Neural cell (in vitro differentiated cells): ENCODE measurements around the gene SRSF2. TPM values are rescaled to one million over a fixed set of nuclear protein-coding genes. Genes with fewer than 3 reads are reported as not detected.

ENCODE experiments used
- H2AFZ ChIP-seq: fragments of 200-600, 300-800 bp; sonication (generic), shearing (Covaris generic); 2 replicates; pipeline ENCODE4 v1.6.0; 2014; ENCODE audit warnings: low read depth, mild to moderate bottlenecking, antibody characterized with exemption, low read length, moderate library complexity
- H3F3A ChIP-seq: fragments of 200-600 bp; shearing (Covaris generic); 2 replicates; pipeline ENCODE4 v1.6.1; 2016; ENCODE audit warnings: mild to moderate bottlenecking, moderate library complexity, mixed read lengths, antibody characterized with exemption, low read length; ENCODE audit not compliant: insufficient read depth, poor library complexity, severe bottlenecking
- H3K27ac ChIP-seq: fragments of 200-600, 300-800 bp; sonication (generic), shearing (Covaris generic); 2 replicates; pipeline ENCODE4 v1.5.1; 2014; ENCODE audit warnings: mild to moderate bottlenecking, low read length, moderate library complexity
- H3K27me3 ChIP-seq: fragments of 300-800, 200-600 bp; sonication (generic), shearing (Covaris generic); 2 replicates; pipeline ENCODE4 v1.6.0; 2014; ENCODE audit warnings: mild to moderate bottlenecking, low read depth, low read length, moderate library complexity; ENCODE audit not compliant: insufficient read depth
- H3K36me3 ChIP-seq: fragments of 300-800, 200-600 bp; sonication (generic), shearing (Covaris generic); 2 replicates; pipeline ENCODE4 v1.5.1; 2014; ENCODE audit warnings: mild to moderate bottlenecking, antibody characterized with exemption, low read length, moderate library complexity; ENCODE audit not compliant: insufficient read depth
- H3K4me2 ChIP-seq: fragments of 300-800, 200-600 bp; sonication (generic), shearing (Covaris generic); 2 replicates; pipeline ENCODE4 v1.6.0; 2014; ENCODE audit warnings: mild to moderate bottlenecking, low read length
- H3K4me3 ChIP-seq: fragments of 300-800, 200-600 bp; sonication (generic), shearing (Covaris generic); 2 replicates; pipeline ENCODE4 v1.5.1; 2014; ENCODE audit warnings: mild to moderate bottlenecking, low read length, moderate library complexity
- H3K79me2 ChIP-seq: fragments of 200-600 bp; shearing (Covaris generic); replicated peaks from 2 replicates; pipeline ENCODE4 v1.6.0; 2014; ENCODE audit warnings: mild to moderate bottlenecking, low read length, moderate library complexity; ENCODE audit not compliant: insufficient read depth
- H3K9ac ChIP-seq: fragments of 300-800, 200-600 bp; sonication (generic), shearing (Covaris generic); 2 replicates; pipeline ENCODE4 v1.6.1; 2016; ENCODE audit warnings: mild to moderate bottlenecking, low read length, mixed read lengths
- H3K9me2 ChIP-seq: fragments of 200-600 bp; shearing (Covaris generic); 2 replicates; pipeline ENCODE4 v1.6.1; 2016; ENCODE audit warnings: mild to moderate bottlenecking, low read length, mixed read lengths; ENCODE audit not compliant: insufficient read depth
- H3K9me3 ChIP-seq: fragments of 200-600, 300-800 bp; sonication (generic), shearing (Covaris generic); 2 replicates; pipeline ENCODE4 v1.6.1; 2016; ENCODE audit warnings: mild to moderate bottlenecking, mixed run types, low read length, moderate library complexity, mixed read lengths
- H4K20me1 ChIP-seq: fragments of 200-600 bp; shearing (Covaris generic); 2 replicates; pipeline ENCODE4 v1.6.1; 2016; ENCODE audit warnings: mild to moderate bottlenecking, mixed run types; ENCODE audit not compliant: insufficient read depth
- CTCF ChIP-seq: fragments of 450-650 bp; IDR thresholded peaks from 2 replicates; pipeline ENCODE4 v1.5.1; 2014; ENCODE audit warnings: antibody characterized with exemption, mild to moderate bottlenecking, moderate library complexity; ENCODE audit not compliant: poor library complexity, severe bottlenecking
- EP300 ChIP-seq: fragments of 450-650 bp; conservative IDR thresholded peaks from 2 replicates; pipeline ENCODE4 v1.6.1; 2014; ENCODE audit warnings: antibody characterized with exemption, mild to moderate bottlenecking, moderate library complexity; ENCODE audit not compliant: poor library complexity, severe bottlenecking
- EZH2 ChIP-seq: fragments of 200-600, 300-800 bp; shearing (Covaris generic), sonication (generic); IDR thresholded peaks from 2 replicates; pipeline ENCODE4 v1.6.1; 2014; ENCODE audit warnings: antibody characterized with exemption, low read length, borderline replicate concordance, mild to moderate bottlenecking; ENCODE audit not compliant: insufficient read depth, poor library complexity, severe bottlenecking
- MXI1 ChIP-seq: fragments of 450-650 bp; conservative IDR thresholded peaks from 2 replicates; pipeline ENCODE4 v1.6.1; 2014; ENCODE audit warnings: antibody characterized with exemption, mild to moderate bottlenecking; ENCODE audit not compliant: poor library complexity, severe bottlenecking
- POLR2AphosphoS5 ChIP-seq: IDR thresholded peaks from 2 replicates; pipeline ENCODE4 v1.6.1; 2012
- RAD21 ChIP-seq: fragments of 450-650 bp; conservative IDR thresholded peaks from 2 replicates; pipeline ENCODE4 v1.6.1; 2014; ENCODE audit warnings: antibody characterized with exemption, mild to moderate bottlenecking, moderate library complexity
- REST ChIP-seq: IDR thresholded peaks from 2 replicates; pipeline ENCODE4 v1.6.1; 2012; ENCODE audit warnings: borderline replicate concordance
- SMC3 ChIP-seq: fragments of 450-650 bp; conservative IDR thresholded peaks from 2 replicates; pipeline ENCODE4 v1.6.1; 2014; ENCODE audit warnings: antibody characterized with exemption, mild to moderate bottlenecking, moderate library complexity; ENCODE audit not compliant: poor library complexity
- TAF1 ChIP-seq: IDR thresholded peaks from 2 replicates; pipeline ENCODE4 v1.6.1; 2012; ENCODE audit warnings: low read depth
- polyA plus RNA-seq: library from polyadenylated mRNA; depleted of rRNA; stranded (reverse); fragments of >200 nt; gene quantifications from 2 replicates; pipeline ENCODE4 v1.2.3, GENCODE V29; 2014

SRSF2 gene
- polyA plus RNA-seq, 1 donor from 2014 or later = 355 TPM

- H3K79me2 ChIP-seq = no peaks in the 10 kb centered on the region
- H3K4me3 ChIP-seq = no peak overlapping the region
- no peaks in the 10 kb centered on the region for H3K36me3 ChIP-seq
- no peaks in the 10 kb centered on the region for H3K27me3 ChIP-seq
- no peaks in the 10 kb centered on the region for H3K9me2 ChIP-seq
- H4K20me1 ChIP-seq = no peaks in the 10 kb centered on the region
- H2AFZ ChIP-seq = no peak overlapping the region
- H3K27ac ChIP-seq = peak overlapping the region; percentile 52
- TF ChIP-seq MXI1 (no peak), TAF1 (no peak), EP300 (no peak), EZH2 (no peak), RAD21 (no peak), CTCF (no peak), REST (no peak), SMC3 (no peak), POLR2AphosphoS5 (no peak)
- no peaks in the 10 kb centered on the region for H3K9me3 ChIP-seq
- no peak overlapping the region for H3K4me2 ChIP-seq
- no peaks in the 10 kb centered on the region for H3F3A ChIP-seq
- H3K9ac ChIP-seq = peak overlapping the region; percentile 25
Measured at GRCh38 chr17:76687298-76688164, 49.6 kb downstream of the SRSF2 start.

- Histone ChIP-seq H3F3A (no peaks in the 10 kb centered on the region), H3K9ac (peak overlapping the region; percentile 25), H3K4me2 (no peak overlapping the region), H3K9me3 (no peaks in the 10 kb centered on the region), H3K9me2 (no peaks in the 10 kb centered on the region), H2AFZ (no peak overlapping the region), H3K27me3 (no peaks in the 10 kb centered on the region), H4K20me1 (no peaks in the 10 kb centered on the region), H3K79me2 (no peaks in the 10 kb centered on the region), H3K27ac (peak overlapping the region; percentile 52), H3K36me3 (no peaks in the 10 kb centered on the region), H3K4me3 (peak overlapping the region; percentile 21)
- no peak for TF ChIP-seq TAF1
- TF ChIP-seq EZH2 = no peak
- peak; percentile 11 for TF ChIP-seq POLR2AphosphoS5
- TF ChIP-seq CTCF = no peak
- no peak for TF ChIP-seq SMC3
- TF ChIP-seq RAD21 = peak; percentile 14
- TF ChIP-seq REST = peak; percentile 33
Measured at GRCh38 chr17:76686538-76687297, 50.4 kb downstream of the SRSF2 start.
